Right ventricle myocardium superior (tissue), 1 donor: ENCODE data around the gene TUFT1. TPM values are rescaled to one million over a fixed set of nuclear protein-coding genes. Genes with fewer than 3 reads are reported as not detected.
A peak's percentile ranks its signal among the peaks of the same experiment; 100 is the strongest.
"Not testable (repeated sequence)": the region's sequence is repeated elsewhere in the genome, so short reads cannot be mapped to it uniquely, and the experiment has no call there.

Experiments
- ATAC-seq: fragments of 200-7000 bp; cut with Tn5 transposase; one replicate; pipeline ENCODE4 v1.9.1; 2020; ENCODE audit warnings: mild to moderate bottlenecking; ENCODE audit not compliant: poor library complexity
- DNase-seq: peaks from one replicate; pipeline ENCODE4 v3.0.0-alpha.2; 2020
- intact Hi-C: fragments of 100-400 bp; cut with DNase I; formaldehyde crosslinking; loops from one replicate; pipeline ENCODE4 v1.11.2; 2022
- total RNA-seq: library from RNA; stranded (reverse); fragmentation: NEBNext Ultra II Directional; extraction: Animal tissue kit (Norgen Biotek cat#: 25700); gene quantifications from one replicate; pipeline ENCODE4 v1.2.1, GENCODE V29; 2021
- donor health status: DM: no; HTN: yes; CAD: no; lungs with severe emphysema.

The TUFT1 gene
- total RNA-seq, 1 donor from 2014 or later, result 3.4 TPM

- intact Hi-C loops, result no loop called here
- ATAC-seq (no peak), DNase-seq (no peak)
Observed at GRCh38 chr1:151604291-151604690, 64.2 kb downstream of the TUFT1 start.

GRCh38 chr1:151606384-151606783 is 66.3 kb downstream of the TUFT1 start:
- no peak for DNase-seq
- intact Hi-C loops, result no loop called here

GRCh38 chr1:151606857-151607256 is 66.7 kb downstream of the TUFT1 start:
- DNase-seq, result no peak
- intact Hi-C loops, result no loop called here
- no peak for ATAC-seq

More at GRCh38 chr1:151606384-151606783, 66.3 kb downstream of the TUFT1 start:
- no peak for ATAC-seq

DNA sequence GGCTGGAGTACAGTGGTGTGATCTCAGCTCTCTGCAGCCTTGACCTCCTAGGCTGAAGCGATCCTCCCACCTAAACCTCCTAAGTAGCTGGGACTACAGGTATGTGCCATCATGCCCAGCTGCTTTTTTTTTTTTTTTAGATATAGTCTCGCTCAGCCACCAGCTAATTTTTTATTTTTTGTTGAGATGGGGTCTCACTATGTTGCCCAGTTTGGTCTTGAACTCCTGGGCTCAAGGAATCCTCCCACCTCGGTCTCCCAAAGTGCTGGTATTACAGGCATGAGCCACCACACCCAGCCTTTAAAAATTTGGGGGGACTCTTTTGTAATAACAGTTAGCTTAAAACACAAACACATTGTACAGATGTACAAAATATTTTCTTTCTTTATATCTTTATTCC is 70.0 kb downstream of the TUFT1 start:
- DNase-seq, result no peak
- intact Hi-C loops, result no loop called here
- no peak for ATAC-seq

DNA sequence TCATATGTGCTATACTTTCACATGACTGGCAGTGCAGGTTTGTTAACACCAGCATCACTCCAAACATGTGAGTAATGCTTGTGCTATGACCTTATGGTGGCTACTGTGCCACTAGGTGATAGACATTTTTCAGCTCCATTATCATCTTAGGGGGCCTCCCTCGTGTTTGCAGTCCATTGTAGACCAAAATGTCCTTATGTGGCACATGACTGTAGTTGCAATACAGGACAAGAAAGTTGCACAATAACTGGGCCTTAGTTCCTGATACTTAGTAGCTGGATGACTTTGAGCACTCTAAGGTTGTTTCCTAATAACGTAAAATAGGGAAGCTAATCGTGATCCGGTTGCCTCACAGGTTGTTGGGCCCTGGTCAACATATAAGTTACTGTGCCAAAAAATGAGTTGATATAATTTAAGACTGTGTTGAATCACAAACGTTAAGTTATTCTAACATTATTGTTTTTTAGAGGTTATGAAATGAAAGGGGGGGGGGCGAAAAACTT is 71.2 kb downstream of the TUFT1 start:
- DNase-seq, result no peak
- peak; percentile 52 for ATAC-seq
- intact Hi-C loops, result no loop called here

GRCh38 chr1:151611832-151612500 is 71.9 kb downstream of the TUFT1 start, which contains the start of gene SNX27:
TSS of gene SNX27 (plus strand) at chr1:151612050. CDS start at chr1:151612202, 152 bp downstream.
- ATAC-seq (peak; percentile 97), DNase-seq (peak; percentile 94)
- intact Hi-C loops, result no loop called here

DNA sequence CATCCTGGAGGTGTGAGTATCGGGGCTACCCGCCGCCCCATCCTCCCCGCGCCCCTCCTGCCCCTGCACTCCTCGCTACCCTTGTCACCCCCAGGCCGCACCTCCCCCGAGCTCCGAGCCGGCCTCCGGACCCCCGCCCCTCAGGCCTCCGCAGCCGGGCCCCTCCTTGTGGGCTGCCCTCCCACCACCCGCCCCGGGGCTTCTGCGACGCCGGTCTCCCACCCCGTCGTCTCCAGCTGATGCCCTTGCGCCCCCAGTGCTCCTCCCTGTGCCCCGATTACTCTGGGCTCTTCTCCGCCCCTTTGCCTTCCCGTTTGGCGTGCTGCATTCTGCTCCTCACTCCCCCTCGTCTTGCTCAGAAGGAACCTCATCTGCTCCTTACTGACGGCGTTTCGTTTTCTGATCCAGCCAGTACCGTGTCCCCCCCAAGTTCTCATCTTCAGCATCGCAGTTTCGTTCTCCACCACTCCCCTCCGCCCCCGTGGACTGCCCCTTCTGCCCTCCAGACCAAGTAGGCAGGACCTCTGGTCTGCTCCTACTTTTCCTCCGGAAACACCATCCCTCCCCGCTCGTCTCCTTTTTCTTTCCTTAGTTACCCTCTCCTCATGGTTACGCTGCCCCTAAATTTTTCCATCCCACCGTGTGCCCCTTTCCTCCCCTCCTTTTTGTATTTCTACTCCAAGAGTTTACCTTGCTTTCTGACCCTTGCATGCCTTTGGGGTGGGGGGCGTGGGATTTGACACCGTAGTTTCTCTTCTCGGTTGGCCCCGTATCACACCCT is 72.6 kb downstream of the TUFT1 start:
- intact Hi-C loops, result no loop called here
- DNase-seq (peak; percentile 43), ATAC-seq (peak; percentile 27)

- no peak for DNase-seq
- ATAC-seq, result no peak
- intact Hi-C loops, result no loop called here
Observed at GRCh38 chr1:151613282-151613780, 73.2 kb downstream of the TUFT1 start.

- DNase-seq, result no peak
Observed at GRCh38 chr1:151615711-151616504, 75.8 kb downstream of the TUFT1 start.

GRCh38 chr1:151616505-151616849 is 76.4 kb downstream of the TUFT1 start:
- DNase-seq (no peak), ATAC-seq (no peak)
- intact Hi-C loops, result no loop called here

More at GRCh38 chr1:151615711-151616504, 75.8 kb downstream of the TUFT1 start:
- intact Hi-C loops, result no loop called here
- ATAC-seq, result no peak

GRCh38 chr1:151618003-151618402 is 77.9 kb downstream of the TUFT1 start:
- no peak for ATAC-seq
- no peak for DNase-seq
- intact Hi-C loops, result no loop called here

- intact Hi-C loops, result no loop called here
- ATAC-seq, result no peak
- DNase-seq, result no peak
Observed at GRCh38 chr1:151618470-151618869, 78.4 kb downstream of the TUFT1 start.

GRCh38 chr1:151618996-151619395 is 78.9 kb downstream of the TUFT1 start:
- ATAC-seq, DNase-seq, intact Hi-C loops: not testable (repeated sequence)

- intact Hi-C loops, result no loop called here
Observed at GRCh38 chr1:151619489-151620093, 79.5 kb downstream of the TUFT1 start.

DNA sequence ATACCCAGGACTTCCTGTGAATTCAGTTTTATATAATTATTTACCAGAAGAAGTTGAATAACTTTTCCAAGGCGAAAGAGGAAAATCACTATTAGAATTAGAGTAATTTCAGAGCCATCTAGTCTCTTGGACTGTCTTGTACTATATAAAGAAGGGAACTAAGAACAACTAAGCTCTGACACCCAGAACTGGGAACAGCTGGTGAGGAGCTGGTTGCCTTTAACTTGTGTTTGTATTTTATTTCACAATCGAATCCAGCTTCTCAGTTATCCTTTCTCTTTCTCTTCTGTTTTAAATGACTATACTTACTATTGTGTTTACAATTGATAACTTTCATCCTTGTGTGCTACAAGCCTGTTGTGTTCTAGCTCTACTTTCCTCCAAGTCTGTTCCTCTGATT is 80.2 kb downstream of the TUFT1 start:
- intact Hi-C loops, result no loop called here
- peak; percentile 87 for ATAC-seq

More at GRCh38 chr1:151619489-151620093, 79.5 kb downstream of the TUFT1 start:
- no peak for DNase-seq
- ATAC-seq, result peak; percentile 28

DNA sequence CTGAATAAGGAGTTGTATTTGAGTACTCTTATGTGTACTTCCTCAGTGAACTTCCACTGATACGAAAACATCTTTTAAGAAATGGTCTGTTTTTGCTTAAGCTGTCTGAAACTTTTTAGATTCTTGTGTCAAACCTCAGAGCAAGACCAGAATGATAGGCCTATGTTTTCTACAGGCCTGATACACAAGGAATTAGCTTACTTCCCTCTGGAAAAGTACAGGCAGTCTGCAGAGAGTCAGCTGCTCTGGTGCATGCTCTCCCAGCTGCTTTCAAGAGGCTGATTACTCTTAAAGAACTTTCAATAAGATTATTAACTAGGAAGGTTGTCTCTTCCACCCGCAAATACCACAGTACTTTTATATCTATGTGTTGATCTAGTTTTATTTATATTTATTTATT is 81.2 kb downstream of the TUFT1 start:
- peak; percentile 68 for ATAC-seq
- intact Hi-C loops, result no loop called here
- DNase-seq, result no peak

More for the DNA sequence above, 80.2 kb downstream of the TUFT1 start:
- DNase-seq, result no peak

DNA sequence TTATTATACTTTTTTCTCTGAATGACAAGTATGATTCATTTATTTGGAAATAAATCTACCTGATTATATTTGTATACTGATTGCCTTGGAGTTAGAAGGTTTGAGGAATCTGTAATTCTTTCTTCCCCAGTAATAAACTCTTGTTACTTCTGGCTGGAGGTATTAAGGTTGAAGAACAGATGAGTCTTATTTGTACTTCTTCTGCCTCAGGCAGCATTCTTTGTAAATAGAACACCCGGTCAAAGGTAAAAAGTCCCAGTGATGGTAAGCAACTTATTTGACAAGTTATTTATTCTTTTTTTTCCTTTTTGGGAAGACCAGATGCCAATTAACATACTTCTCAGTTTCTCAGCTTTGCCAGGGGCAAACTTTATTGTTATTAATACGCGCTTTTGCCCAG is 84.7 kb downstream of the TUFT1 start:
- intact Hi-C loops, result no loop called here
- ATAC-seq (no peak), DNase-seq (no peak)

GRCh38 chr1:151626740-151627334 is 86.7 kb downstream of the TUFT1 start:
- no peak for DNase-seq
- ATAC-seq, result no peak
- intact Hi-C loops, result no loop called here
